Endothelial cell of umbilical vein (primary cell): ENCODE data around the gene CLCA1. TPM values are rescaled to one million over a fixed set of nuclear protein-coding genes. Genes with fewer than 3 reads are reported as not detected.

Experiments
- BruUV-seq: library from RNA; stranded (reverse); fragments of 400-500 nt; replicated peaks from 2 replicates; lab custom pipeline; 2021; lab: Mats Ljungman, UMichigan
- CTCF ChIA-PET: fragments of 300-600, 350-600 bp; sonication (Branson Sonifier 250); formaldehyde crosslinking; loops from one replicate; lab custom pipeline; 2021; ENCODE audit warnings: antibody characterized with exemption, inconsistent platforms; lab: Charles Lee
- POLR2A ChIA-PET: fragments of 300-600, 350-600 bp; sonication (Branson Sonifier 250); formaldehyde crosslinking; loops from one replicate; lab custom pipeline; 2021; ENCODE audit warnings: antibody characterized with exemption, inconsistent platforms; lab: Charles Lee
- DNase-seq: peaks from one replicate; pipeline ENCODE4 v3.0.0-alpha.2; 2011; ENCODE audit warnings: low read depth, low spot score
- FAIRE-seq: peaks from 2 replicates; lab custom pipeline; 2011; peaks lifted over from hg19 to GRCh38; lab: Jason Lieb, UNC
- H2AFZ ChIP-seq: 2 replicates; pipeline ENCODE4 v1.6.0; 2012; ENCODE audit warnings: low read depth, low read length, control low read depth, inconsistent platforms
- H3K27ac ChIP-seq: 2 replicates; pipeline ENCODE4 v1.5.1; 2011; ENCODE audit warnings: low read depth, mild to moderate bottlenecking, control low read depth, low read length, moderate library complexity; ENCODE audit not compliant: insufficient read depth
- H3K27me3 ChIP-seq, 2 experiments: 2 replicates each; pipeline versions ENCODE4 v1.6.0 to v1.6.1; 2011; ENCODE audit warnings: low read length in 2 of 2, mixed read lengths in 1 of 2; ENCODE audit not compliant: control insufficient read depth in 2 of 2, insufficient read depth in 2 of 2
- H3K36me3 ChIP-seq, 2 experiments: 2 replicates in 1 of 2; 3 replicates in 1 of 2; pipeline ENCODE4 v1.5.1; 2011; ENCODE audit warnings: low read length in 2 of 2, mild to moderate bottlenecking in 1 of 2, moderate library complexity in 1 of 2; ENCODE audit not compliant: control insufficient read depth in 2 of 2, insufficient read depth in 2 of 2; ENCODE audit errors: extremely low read depth in 1 of 2
- H3K4me1 ChIP-seq: 3 replicates; pipeline ENCODE4 v1.5.1; 2011; ENCODE audit warnings: mild to moderate bottlenecking, low read length; ENCODE audit not compliant: control insufficient read depth, insufficient read depth; ENCODE audit errors: extremely low read depth
- H3K4me2 ChIP-seq: 2 replicates; pipeline ENCODE4 v1.6.1; 2011; ENCODE audit warnings: low read length, control low read depth, mixed read lengths; ENCODE audit not compliant: insufficient read depth
- H3K4me3 ChIP-seq, 3 experiments: fragments of 200-600 bp in 1 of 3; sonication (generic), shearing (Covaris generic) in 1 of 3; replicated peaks in 1 of 3; 2 replicates each; pipeline ENCODE4 v1.5.1; 2011 to 2016; ENCODE audit warnings: control low read depth in 3 of 3, low read length in 3 of 3, mild to moderate bottlenecking in 2 of 3, inconsistent platforms in 1 of 3, low read depth in 1 of 3, moderate library complexity in 1 of 3; ENCODE audit not compliant: insufficient read depth in 1 of 3
- H3K79me2 ChIP-seq: 2 replicates; pipeline ENCODE4 v1.6.0; 2012; ENCODE audit warnings: low read length, inconsistent platforms; ENCODE audit not compliant: control insufficient read depth, insufficient read depth
- H3K9ac ChIP-seq: replicated peaks from 2 replicates; pipeline ENCODE3; 2011; ENCODE audit warnings: low read length, control low read depth; ENCODE audit not compliant: insufficient read depth; ENCODE audit errors: extremely low read depth
- H3K9me1 ChIP-seq: replicated peaks from 3 replicates; pipeline ENCODE4 v1.6.0; 2011; ENCODE audit warnings: mild to moderate bottlenecking, low read length; ENCODE audit not compliant: control insufficient read depth, insufficient read depth; ENCODE audit errors: extremely low read depth
- H3K9me3 ChIP-seq: replicated peaks from 2 replicates; pipeline ENCODE4 v1.5.1; 2012; ENCODE audit warnings: low read length, inconsistent platforms; ENCODE audit not compliant: control insufficient read depth, insufficient read depth
- H4K20me1 ChIP-seq: replicated peaks from 2 replicates; pipeline ENCODE3; 2011; ENCODE audit warnings: mild to moderate bottlenecking, low read length; ENCODE audit not compliant: control insufficient read depth, insufficient read depth; ENCODE audit errors: extremely low read depth
- CTCF ChIP-seq, 2 donors: IDR thresholded peaks; 1 replicate in 1 of 2; 2 replicates in 1 of 2; pipeline ENCODE4 v1.5.1; 2011; ENCODE audit warnings: low read length in 2 of 2, mild to moderate bottlenecking in 2 of 2, moderate library complexity in 2 of 2, control low read depth in 1 of 2, inconsistent platforms in 1 of 2, low read depth in 1 of 2; ENCODE audit not compliant: insufficient read depth in 1 of 2; ENCODE audit errors: extremely low read depth in 1 of 2
- EZH2 ChIP-seq: IDR thresholded peaks from 2 replicates; pipeline ENCODE4 v1.6.1; 2012; ENCODE audit warnings: borderline replicate concordance, low read depth, mild to moderate bottlenecking, moderate library complexity, low read length, inconsistent platforms; ENCODE audit not compliant: severe bottlenecking
- FOS ChIP-seq: IDR thresholded peaks from 2 replicates; pipeline ENCODE4 v1.6.1; 2011; ENCODE audit warnings: mild to moderate bottlenecking, low read length, moderate library complexity, borderline replicate concordance; ENCODE audit not compliant: insufficient read depth
- GATA2 ChIP-seq: IDR thresholded peaks from 2 replicates; pipeline ENCODE4 v1.7.0; 2011; ENCODE audit warnings: low read depth, mild to moderate bottlenecking, moderate library complexity, mixed read lengths, low read length; ENCODE audit not compliant: insufficient read length, insufficient read depth
- JUN ChIP-seq: IDR thresholded peaks from 2 replicates; pipeline ENCODE4 v1.6.1; 2011; ENCODE audit warnings: borderline replicate concordance, low read depth; ENCODE audit not compliant: insufficient read length, insufficient read depth
- MYC ChIP-seq: IDR thresholded peaks from one replicate; pipeline ENCODE4 v1.6.1; 2011; ENCODE audit warnings: mild to moderate bottlenecking, low read depth, low read length
- POLR2A ChIP-seq: IDR thresholded peaks from 2 replicates; pipeline ENCODE4 v1.6.1; 2012; ENCODE audit warnings: low read depth, mild to moderate bottlenecking, control low read depth, low read length
- POLR2AphosphoS5 ChIP-seq: IDR thresholded peaks from 2 replicates; pipeline ENCODE4 v1.6.1; 2012; ENCODE audit warnings: low read depth, mild to moderate bottlenecking, control low read depth, low read length, moderate library complexity; ENCODE audit not compliant: insufficient read depth
- dilution Hi-C: fragments of 300-500 bp; cut with MboI; formaldehyde crosslinking; loops from one replicate; pipeline ENCODE4 v1.15.0; 2019; ENCODE audit warnings: low sequenced_read_pairs; ENCODE audit not compliant: extremely low pct_ligation_motif_present
- intact Hi-C: fragments of 100-400 bp; cut with micrococcal nuclease; formaldehyde crosslinking; loops from one replicate; pipeline ENCODE4 v1.10.0; 2022
- polyA plus RNA-seq, 4 experiments: library from polyadenylated mRNA; depleted of rRNA in 3 of 4; stranded (reverse) in 3 of 4; unstranded in 1 of 4; fragments of >200 nt; gene quantifications; 2 replicates each; pipeline versions ENCODE4 v1.2.1 to v1.2.3, GENCODE V29; 2011 to 2012; ENCODE audit warnings: missing spikeins in 1 of 4
- total RNA-seq: library from RNA; stranded (reverse); gene quantifications from 2 replicates; pipeline ENCODE4 v1.2.3, GENCODE V29; 2021
- TF ChIP-seq, protein P1 (sequence below): IDR thresholded peaks from 2 replicates; pipeline ENCODE4 v1.6.1; 2011; ENCODE audit not compliant: insufficient read depth, insufficient read length

The CLCA1 gene
- total and polyA plus RNA-seq, 2 donors (not counting 3 experiments of a cell fraction or from before 2014, with no cell fraction given): not detected

DNA sequence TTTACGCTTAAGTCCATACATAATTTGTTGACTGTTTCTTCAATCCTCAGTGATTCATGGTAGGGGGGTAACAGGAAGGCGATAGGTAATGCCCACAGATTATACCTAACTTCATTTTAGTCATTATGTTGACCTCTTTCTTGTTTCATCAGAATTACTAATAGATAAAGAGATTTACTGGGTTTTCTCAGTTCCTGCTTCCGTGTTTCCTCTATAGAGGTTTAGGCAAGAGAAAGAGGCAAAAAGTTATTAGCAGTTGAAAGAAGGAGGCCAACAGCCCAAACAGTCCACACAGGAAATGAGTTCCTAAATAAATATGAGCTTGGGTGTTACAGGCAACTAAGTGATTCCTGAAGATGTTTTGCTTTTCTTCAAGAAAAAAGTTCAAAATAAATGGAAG is 17.9 kb upstream of the CLCA1 start:
- Histone ChIP-seq H3K36me3 (no peaks in the 10 kb centered on the region), H3K4me3 (no peak overlapping the region), H3K9ac (no peak overlapping the region), H3K27ac (no peak overlapping the region), H3K4me2 (no peak overlapping the region), H3K4me1 (peaks cover 10% of the 10 kb centered on the region), H4K20me1 (no peaks in the 10 kb centered on the region), H3K79me2 (no peaks in the 10 kb centered on the region), H2AFZ (no peak overlapping the region), H3K9me1 (no peaks in the 10 kb centered on the region), H3K27me3 (peaks cover 0 to 5% of the 10 kb centered on the region in 2 experiments), H3K9me3 (no peaks in the 10 kb centered on the region)
- ChIA-PET POLR2A (no interaction called here), CTCF (interaction anchor here (1.7 kb wide), 1 partner anchor 21 kb away, joined by 6 read pairs; no protein-coding TSS in a partner anchor)
- DNase-seq (peak; percentile 45), FAIRE-seq (peak; percentile 72)
- dilution Hi-C loops (no loop called here), intact Hi-C loops (no loop called here)
- no TSS peak for BruUV-seq
- peak; percentile 52 for TF ChIP-seq GATA2
- no peak for TF ChIP-seq EZH2
- peak; percentile 36 for TF ChIP-seq POLR2AphosphoS5

- intact Hi-C loops (no loop called here), dilution Hi-C loops (no loop called here)
- Histone ChIP-seq H3K4me1 (peaks cover 10% of the 10 kb centered on the region), H3K4me2 (no peak overlapping the region), H2AFZ (no peak overlapping the region), H3K27ac (no peak overlapping the region), H3K27me3 (peaks cover 7 to 8% of the 10 kb centered on the region in 2 experiments), H4K20me1 (no peaks in the 10 kb centered on the region), H3K9me3 (no peaks in the 10 kb centered on the region), H3K9ac (no peak overlapping the region), H3K79me2 (no peaks in the 10 kb centered on the region), H3K36me3 (no peaks in the 10 kb centered on the region), H3K4me3 (no peak overlapping the region), H3K9me1 (no peaks in the 10 kb centered on the region)
- CTCF ChIA-PET: no interaction called here
- no TSS peak for BruUV-seq
- no peak for FAIRE-seq
- DNase-seq: no peak
- POLR2A ChIA-PET: no interaction called here
- no peak for TF ChIP-seq POLR2AphosphoS5
- no peak for TF ChIP-seq MYC
- TF ChIP-seq JUN: no peak
- TF ChIP-seq CTCF (IDR thresholded peaks at IDR 0.05; ENCODE audit: extremely low read depth in 1 of 2, insufficient read depth in 1 of 2, low read depth in 1 of 2, low read length in 2 of 2): no peak
- TF ChIP-seq EZH2: no peak
- no peak for TF ChIP-seq FOS
- TF ChIP-seq, protein P1, sequence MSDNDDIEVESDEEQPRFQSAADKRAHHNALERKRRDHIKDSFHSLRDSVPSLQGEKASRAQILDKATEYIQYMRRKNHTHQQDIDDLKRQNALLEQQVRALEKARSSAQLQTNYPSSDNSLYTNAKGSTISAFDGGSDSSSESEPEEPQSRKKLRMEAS: no peak
- TF ChIP-seq GATA2: no peak
- TF ChIP-seq POLR2A: no peak
Observed at GRCh38 chr1:86453664-86454063, 15.1 kb upstream of the CLCA1 start.
